ENCODE measurements around the gene GPRIN3. TPM values are rescaled to one million over a fixed set of nuclear protein-coding genes. Genes with fewer than 3 reads are reported as not detected.

Gene GPRIN3
- total and polyA plus RNA-seq, 10 of the 15 experiments (the other 5 are each of a cell fraction or from before 2014, with no cell fraction given), result under 0.01 to 0.05 (median 0.01) TPM; not detected in 6

GRCh38 chr4:89242864-89243732 lies 64.5 kb downstream of the GPRIN3 start:
- no peaks in the 10 kb centered on the region for H3K4me1 ChIP-seq (ENCODE audit: control insufficient read depth, insufficient read depth, low read length)
- no peak for FAIRE-seq
- no peak overlapping the region for H2AFZ ChIP-seq (ENCODE audit: control insufficient read depth, low read depth, low read length)
- ChIA-PET POLR2A (no interaction called here), SMC1A (ENCODE audit: uncharacterized antibody, unreplicated experiment) (no interaction called here), CTCF (interaction anchor here (0.6 to 5.4 kb wide), 2 partner anchors 17 to 61 kb away, joined by 3 to 24 read pairs; no protein-coding TSS in a partner anchor), RAD21 (ENCODE audit: unreplicated experiment) (no interaction called here)
- H3K36me3 ChIP-seq (ENCODE audit: control insufficient read depth in 2 of 2, insufficient read depth in 2 of 2, low read length in 1 of 2), result no peaks in the 10 kb centered on the region
- BruUV-seq (replicated peaks), result no TSS peak
- H3K27me3 ChIP-seq (replicated peaks in 1 of 2; ENCODE audit: control insufficient read depth in 2 of 2, insufficient read depth in 2 of 2, low read length in 1 of 2), result no peaks in the 10 kb centered on the region
- no peak for TF ChIP-seq NR2C1 (IDR thresholded peaks at IDR 0.05)
- TF ChIP-seq HCFC1 (IDR thresholded peaks at IDR 0.05; ENCODE audit: low read length), result no peak
- TF ChIP-seq MEF2B (IDR thresholded peaks at IDR 0.05; ENCODE audit: partially characterized antibody, poor library complexity, severe bottlenecking), result no peak
- TF ChIP-seq TCF3 (IDR thresholded peaks at IDR 0.05; ENCODE audit: borderline replicate concordance, insufficient read depth, low read depth, low read length), result no peak
- TF ChIP-seq, protein P1, sequence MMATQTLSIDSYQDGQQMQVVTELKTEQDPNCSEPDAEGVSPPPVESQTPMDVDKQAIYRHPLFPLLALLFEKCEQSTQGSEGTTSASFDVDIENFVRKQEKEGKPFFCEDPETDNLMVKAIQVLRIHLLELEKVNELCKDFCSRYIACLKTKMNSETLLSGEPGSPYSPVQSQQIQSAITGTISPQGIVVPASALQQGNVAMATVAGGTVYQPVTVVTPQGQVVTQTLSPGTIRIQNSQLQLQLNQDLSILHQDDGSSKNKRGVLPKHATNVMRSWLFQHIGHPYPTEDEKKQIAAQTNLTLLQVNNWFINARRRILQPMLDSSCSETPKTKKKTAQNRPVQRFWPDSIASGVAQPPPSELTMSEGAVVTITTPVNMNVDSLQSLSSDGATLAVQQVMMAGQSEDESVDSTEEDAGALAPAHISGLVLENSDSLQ (IDR thresholded peaks at IDR 0.05), result no peak
- no peak for TF ChIP-seq ETV6 (conservative IDR thresholded peaks at IDR 0.05 in 1 of 2, IDR thresholded peaks at IDR 0.05 in 1 of 2; ENCODE audit: borderline replicate concordance in 1 of 2, low read depth in 1 of 2)
- no peak for TF ChIP-seq NFIC (IDR thresholded peaks at IDR 0.05; ENCODE audit: low read depth, low read length)
- no peak for TF ChIP-seq POLR2A (IDR thresholded peaks at IDR 0.05; ENCODE audit: low read depth, low read length)
- no peak for TF ChIP-seq RUNX3 (IDR thresholded peaks at IDR 0.05; ENCODE audit: low read length)
- TF ChIP-seq, protein P2, sequence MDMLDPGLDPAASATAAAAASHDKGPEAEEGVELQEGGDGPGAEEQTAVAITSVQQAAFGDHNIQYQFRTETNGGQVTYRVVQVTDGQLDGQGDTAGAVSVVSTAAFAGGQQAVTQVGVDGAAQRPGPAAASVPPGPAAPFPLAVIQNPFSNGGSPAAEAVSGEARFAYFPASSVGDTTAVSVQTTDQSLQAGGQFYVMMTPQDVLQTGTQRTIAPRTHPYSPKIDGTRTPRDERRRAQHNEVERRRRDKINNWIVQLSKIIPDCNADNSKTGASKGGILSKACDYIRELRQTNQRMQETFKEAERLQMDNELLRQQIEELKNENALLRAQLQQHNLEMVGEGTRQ (IDR thresholded peaks at IDR 0.05; ENCODE audit: borderline replicate concordance, low read depth, low read length), result no peak
- no peak for TF ChIP-seq SIX5 (IDR thresholded peaks at IDR 0.05; ENCODE audit: low read depth, low read length, severe bottlenecking)
- intact Hi-C loops (cut with micrococcal nuclease; ENCODE audit: unreplicated experiment) (no loop called here), in situ Hi-C loops (cut with MboI) (no loop called here)
- ATAC-seq, result no peak; the same call in 1 of the 3 replicates
- 23% methylated on average over 5 of the region's 5 CpGs for WGBS (ENCODE audit: insufficient coverage, insufficient replicate concordance, low lambda C conversion rate, missing lambda C conversion rate)
- H3K79me2 ChIP-seq (ENCODE audit: control insufficient read depth, insufficient read depth, low read length), result no peaks in the 10 kb centered on the region
- DNase-seq (ENCODE audit: low read depth, low spot score), result no peak
- no peak overlapping the region for H3K9ac ChIP-seq (ENCODE audit: control insufficient read depth, insufficient read depth, low read length)
- H3K9me3 ChIP-seq (replicated peaks; ENCODE audit: control insufficient read depth, insufficient read depth, low read length), result no peaks in the 10 kb centered on the region
- H3K4me2 ChIP-seq (ENCODE audit: control insufficient read depth, insufficient read depth), result no peak overlapping the region
- no peak overlapping the region for H3K4me3 ChIP-seq
- no peaks in the 10 kb centered on the region for H4K20me1 ChIP-seq (ENCODE audit: control insufficient read depth, insufficient read depth)
- no peak overlapping the region for H3K27ac ChIP-seq (ENCODE audit: control insufficient read depth, insufficient read depth)
